ENCODE measurements around the gene WDR90.

WDR90 gene

GRCh38 chr16:660459-661183 is 11.5 kb downstream of the WDR90 start:
- Histone ChIP-seq H3K4me2 (ENCODE audit: low read length) (peak overlapping the region; percentile 43), H3K4me1 (ENCODE audit: control insufficient read depth, low read length) (peaks cover 12% of the 10 kb centered on the region), H3K27me3 (ENCODE audit: control insufficient read depth, low read length) (no peaks in the 10 kb centered on the region), H3K27ac (ENCODE audit: low read depth, low read length) (no peak overlapping the region), H3K9me2 (replicated peaks; ENCODE audit: control insufficient read depth, low read length) (no peaks in the 10 kb centered on the region), H3K4me3 (ENCODE audit: low read length) (peak overlapping the region; percentile 30; the same call in 1 of the 2 replicates), H3K9me3 (ENCODE audit: control insufficient read depth, insufficient read depth, low read length) (no peaks in the 10 kb centered on the region), H4K20me1 (ENCODE audit: control insufficient read depth, insufficient read depth, low read depth, low read length) (no peaks in the 10 kb centered on the region), H3F3A (ENCODE audit: control insufficient read depth, insufficient read depth) (no peaks in the 10 kb centered on the region), H3K36me3 (ENCODE audit: control insufficient read depth, low read length) (peaks cover 64% of the 10 kb centered on the region), H3K79me2 (ENCODE audit: control insufficient read depth, low read length) (no peaks in the 10 kb centered on the region)
- TF ChIP-seq EZH2phosphoT487 (IDR thresholded peaks at IDR 0.05; ENCODE audit: borderline replicate concordance, low read length): no peak
- peak; percentile 33 for TF ChIP-seq CTCF (IDR thresholded peaks at IDR 0.05; ENCODE audit: low read depth, low read length, poor library complexity, severe bottlenecking)

GRCh38 chr16:661184-661821 is 12.1 kb downstream of the WDR90 start:
- Histone ChIP-seq H3F3A (ENCODE audit: control insufficient read depth, insufficient read depth) (no peaks in the 10 kb centered on the region), H3K9me3 (ENCODE audit: control insufficient read depth, insufficient read depth, low read length) (no peaks in the 10 kb centered on the region), H3K27me3 (ENCODE audit: control insufficient read depth, low read length) (no peaks in the 10 kb centered on the region), H3K79me2 (ENCODE audit: control insufficient read depth, low read length) (no peaks in the 10 kb centered on the region), H4K20me1 (ENCODE audit: control insufficient read depth, insufficient read depth, low read depth, low read length) (no peaks in the 10 kb centered on the region), H3K9me2 (replicated peaks; ENCODE audit: control insufficient read depth, low read length) (no peaks in the 10 kb centered on the region), H3K36me3 (ENCODE audit: control insufficient read depth, low read length) (peaks cover 64% of the 10 kb centered on the region), H3K4me2 (ENCODE audit: low read length) (peak overlapping the region; percentile 38; the same call in 1 of the 2 replicates), H3K27ac (ENCODE audit: low read depth, low read length) (no peak overlapping the region), H3K4me1 (ENCODE audit: control insufficient read depth, low read length) (peaks cover 12% of the 10 kb centered on the region), H3K4me3 (ENCODE audit: low read length) (peak overlapping the region; percentile 30; the same call in 1 of the 2 replicates)
- TF ChIP-seq EZH2phosphoT487 (IDR thresholded peaks at IDR 0.05; ENCODE audit: borderline replicate concordance, low read length): no peak
- peak; percentile 27 for TF ChIP-seq CTCF (IDR thresholded peaks at IDR 0.05; ENCODE audit: low read depth, low read length, poor library complexity, severe bottlenecking)

- TF ChIP-seq EZH2phosphoT487 (IDR thresholded peaks at IDR 0.05; ENCODE audit: borderline replicate concordance, low read length) (no peak), CTCF (IDR thresholded peaks at IDR 0.05; ENCODE audit: low read depth, low read length, poor library complexity, severe bottlenecking) (no peak)
- H3K36me3 ChIP-seq (ENCODE audit: control insufficient read depth, low read length): peaks cover 63% of the 10 kb centered on the region
Measured at GRCh38 chr16:662095-662494, 12.9 kb downstream of the WDR90 start.

More at GRCh38 chr16:662095-662494, 12.9 kb downstream of the WDR90 start:
- H3K27me3 ChIP-seq (ENCODE audit: control insufficient read depth, low read length): no peaks in the 10 kb centered on the region
- peaks cover 12% of the 10 kb centered on the region for H3K4me1 ChIP-seq (ENCODE audit: control insufficient read depth, low read length)
- H4K20me1 ChIP-seq (ENCODE audit: control insufficient read depth, insufficient read depth, low read depth, low read length): no peaks in the 10 kb centered on the region
- H3K9me3 ChIP-seq (ENCODE audit: control insufficient read depth, insufficient read depth, low read length): no peaks in the 10 kb centered on the region
- no peaks in the 10 kb centered on the region for H3F3A ChIP-seq (ENCODE audit: control insufficient read depth, insufficient read depth)
- H3K4me3 ChIP-seq (ENCODE audit: low read length): no peak overlapping the region
- no peaks in the 10 kb centered on the region for H3K79me2 ChIP-seq (ENCODE audit: control insufficient read depth, low read length)
- H3K9me2 ChIP-seq (replicated peaks; ENCODE audit: control insufficient read depth, low read length): no peaks in the 10 kb centered on the region
- H3K4me2 ChIP-seq (ENCODE audit: low read length): no peak overlapping the region
- H3K27ac ChIP-seq (ENCODE audit: low read depth, low read length): no peak overlapping the region
